ENCODE results near the gene FRA10AC1.

DNA sequence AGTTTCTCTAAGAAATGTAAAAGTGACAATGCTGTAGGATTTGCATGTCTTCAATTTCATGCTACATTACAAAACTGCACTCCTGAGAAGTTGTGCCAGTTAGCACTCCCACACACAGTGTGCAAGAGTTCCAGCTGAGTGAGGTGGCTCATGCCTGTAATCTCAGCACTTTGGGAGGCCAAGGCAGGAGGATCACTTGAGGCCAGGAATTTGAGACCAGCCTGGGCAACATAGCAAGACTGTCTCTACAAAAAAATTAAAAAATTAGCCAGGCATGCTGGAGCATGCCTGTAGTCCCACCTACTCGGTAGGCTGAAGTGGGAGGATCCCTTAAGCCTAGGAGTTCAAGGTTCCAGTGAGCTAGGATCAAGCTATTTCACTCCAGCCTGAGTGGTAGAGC, 44.6 kb downstream of the FRA10AC1 start:
- no peak for TF ChIP-seq RXRB (CRISPR knock-in tag; IDR thresholded peaks at IDR 0.05; ENCODE audit: borderline replicate concordance)
- no peak for TF ChIP-seq SNRNP70 (IDR thresholded peaks at IDR 0.05; ENCODE audit: low read depth, low read length)
- TF ChIP-seq GLI4 (CRISPR knock-in tag; IDR thresholded peaks at IDR 0.05; ENCODE audit: borderline replicate concordance) = no peak
- TF ChIP-seq CTCF (CRISPR knock-in tag; IDR thresholded peaks at IDR 0.05) = no peak
- no peak for TF ChIP-seq AKAP8 (CRISPR knock-in tag; IDR thresholded peaks at IDR 0.05)
- no peak for TF ChIP-seq HDAC2 (CRISPR knock-in tag; IDR thresholded peaks at IDR 0.05)
- TF ChIP-seq, protein P1, sequence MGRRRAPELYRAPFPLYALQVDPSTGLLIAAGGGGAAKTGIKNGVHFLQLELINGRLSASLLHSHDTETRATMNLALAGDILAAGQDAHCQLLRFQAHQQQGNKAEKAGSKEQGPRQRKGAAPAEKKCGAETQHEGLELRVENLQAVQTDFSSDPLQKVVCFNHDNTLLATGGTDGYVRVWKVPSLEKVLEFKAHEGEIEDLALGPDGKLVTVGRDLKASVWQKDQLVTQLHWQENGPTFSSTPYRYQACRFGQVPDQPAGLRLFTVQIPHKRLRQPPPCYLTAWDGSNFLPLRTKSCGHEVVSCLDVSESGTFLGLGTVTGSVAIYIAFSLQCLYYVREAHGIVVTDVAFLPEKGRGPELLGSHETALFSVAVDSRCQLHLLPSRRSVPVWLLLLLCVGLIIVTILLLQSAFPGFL (CRISPR knock-in tag; IDR thresholded peaks at IDR 0.05) = no peak
- no peak for TF ChIP-seq SMAD3 (CRISPR knock-in tag; IDR thresholded peaks at IDR 0.05)
- TF ChIP-seq NPAS2 (CRISPR knock-in tag; IDR thresholded peaks at IDR 0.05; ENCODE audit: borderline replicate concordance) = no peak
- TF ChIP-seq HCFC1 (IDR thresholded peaks at IDR 0.05; ENCODE audit: low read depth, low read length) = no peak
- TF ChIP-seq ZNF280B (CRISPR knock-in tag; IDR thresholded peaks at IDR 0.05; ENCODE audit: borderline replicate concordance) = no peak
- TF ChIP-seq SMC3 (IDR thresholded peaks at IDR 0.05; ENCODE audit: low read length) = no peak

Data from HepG2 (cell line).